DOHH2 (cell line): ENCODE results near the gene SLC29A3.

ENCODE experiments used
- CTCF ChIP-seq: fragments of 200-600 bp; sonication (generic); IDR thresholded peaks from one replicate; pipeline ENCODE4 v1.5.1; 2014; ENCODE audit warnings: antibody characterized with exemption, mild to moderate bottlenecking, low read depth, low read length; ENCODE audit not compliant: poor library complexity, severe bottlenecking
- EZH2phosphoT487 ChIP-seq: fragments of 200-600 bp; sonication (generic); IDR thresholded peaks from 2 replicates; pipeline ENCODE4 v1.6.1; 2017; ENCODE audit warnings: borderline replicate concordance, mild to moderate bottlenecking, antibody characterized with exemption, low read length, moderate library complexity, mixed read lengths

- TF ChIP-seq CTCF (peak; percentile 66), EZH2phosphoT487 (no peak)
Observed at GRCh38 chr10:71270301-71271220, 48.5 kb upstream of the SLC29A3 start.
